Measurements from ENCODE around the gene QPRT. TPM values are rescaled to one million over a fixed set of nuclear protein-coding genes. Genes with fewer than 3 reads are reported as not detected.
"Not testable (repeated sequence)": the region's sequence is repeated elsewhere in the genome, so short reads cannot be mapped to it uniquely, and the experiment has no call there.

QPRT gene
- total RNA-seq, 4 donors from 2014 or later, result 14.3 to 65.8 (median 26.3) TPM

- H3K27ac ChIP-seq, result peak overlapping the region; percentile 66 to 81 (median 74)
- intact Hi-C loops (cut with DNase I; ENCODE audit: low total_unique reads), result no loop called here
These were observed 66.3 kb downstream of the QPRT start for GRCh38 chr16:29745121-29745852.

GRCh38 chr16:29745853-29746345 lies 66.9 kb downstream of the QPRT start, which contains the start of gene C16orf54:
TSS of gene C16orf54 (minus strand) at chr16:29745990. CDS start at chr16:29744951, 1,039 bp downstream.
- in situ Hi-C loops (cut with MboI; ENCODE audit: low pct_ligation_motif_present in 1 of 4, low pct_unique_long_range_greater_than_20kb in 1 of 4, low sequenced_read_pairs in 3 of 4) (no loop called here), intact Hi-C loops (cut with DNase I; ENCODE audit: low total_unique reads) (no loop called here)
- WGBS, 2 donors (ENCODE audit: low coverage in 1 of 2), result 70% methylated on average over 12 of the region's 12 CpGs; no CpG with 5 or more reads in 1 of the 2 donors
- Histone ChIP-seq H3K27me3 (no peaks in the 10 kb centered on the region), H3K36me3 (no peaks in the 10 kb centered on the region), H3K4me1 (peaks cover 6 to 66% (median 42%) of the 10 kb centered on the region in 4 donors), H3K27ac (peak within 1 kb of the TSS; percentile 66 to 81 (median 74)), H3K9me3 (no peaks in the 10 kb centered on the region), H3K4me3 (peak within 1 kb of the TSS in 3 of 4 donors; percentile 19 to 52 (median 26))
- TF ChIP-seq POLR2A (IDR thresholded peaks at IDR 0.05) (no peak), POLR2AphosphoS5 (IDR thresholded peaks at IDR 0.05) (peak in 2 of 3 donors; percentile 18 to 39), CTCF (IDR thresholded peaks at IDR 0.05) (no peak)
- DNase-seq, result peak; percentile 87

More at GRCh38 chr16:29745121-29745852, 66.3 kb downstream of the QPRT start:
- peak; percentile 31 for DNase-seq
- peak overlapping the region in 3 of 4 donors; percentile 19 to 52 (median 26) for H3K4me3 ChIP-seq
- WGBS, 2 donors (ENCODE audit: low coverage in 1 of 2), result 73% methylated on average over 16 of the region's 16 CpGs; no CpG with 5 or more reads in 1 of the 2 donors
- in situ Hi-C loops (cut with MboI; ENCODE audit: low pct_ligation_motif_present in 1 of 4, low pct_unique_long_range_greater_than_20kb in 1 of 4, low sequenced_read_pairs in 3 of 4), result no loop called here
- TF ChIP-seq POLR2AphosphoS5 (IDR thresholded peaks at IDR 0.05) (no peak), EP300 (IDR thresholded peaks at IDR 0.05; ENCODE audit: low read depth) (no peak), CTCF (IDR thresholded peaks at IDR 0.05) (no peak), POLR2A (IDR thresholded peaks at IDR 0.05) (no peak)
- no peaks in the 10 kb centered on the region for H3K36me3 ChIP-seq
- peaks cover 6 to 73% (median 43%) of the 10 kb centered on the region in 4 donors for H3K4me1 ChIP-seq
- no peaks in the 10 kb centered on the region for H3K9me3 ChIP-seq
- no peaks in the 10 kb centered on the region for H3K27me3 ChIP-seq

GRCh38 chr16:29746518-29746917 lies 67.5 kb downstream of the QPRT start:
- in situ Hi-C loops (cut with MboI; ENCODE audit: low pct_ligation_motif_present in 1 of 4, low pct_unique_long_range_greater_than_20kb in 1 of 4, low sequenced_read_pairs in 3 of 4); H3K36me3 ChIP-seq; H3K9me3 ChIP-seq; DNase-seq; intact Hi-C loops (cut with DNase I; ENCODE audit: low total_unique reads); H3K27me3 ChIP-seq: not testable (repeated sequence)
- H3K4me3 ChIP-seq, result peak overlapping the region in 1 of 4 donors; percentile 52
- peak overlapping the region; percentile 66 to 81 (median 74) for H3K27ac ChIP-seq
- WGBS, 2 donors (ENCODE audit: low coverage in 1 of 2), result 60 to 80% methylated on average over 3 to 4 of the region's 4 CpGs
- H3K4me1 ChIP-seq, result peaks cover 6 to 60% (median 36%) of the 10 kb centered on the region in 4 donors

Other genes starting within 250 kb of the QPRT start
- gene BOLA2, start 224.8 kb upstream of the QPRT start, total RNA-seq, result 10 to 100 TPM in 3 of 4 donors, 1 to 10 TPM in 1; 7.4 to 28.9 (median 21.9) TPM
- gene SLX1B, start 224.6 kb upstream of the QPRT start, total RNA-seq, result 10 to 100 TPM in 2 of 4 donors, 1 to 10 TPM in 1, not detected in 1; 3.4 to 34.0 (median 15.1) TPM
- 10 to 100 TPM in 2 of 4 donors, not detected in 2; 40.2 to 74.5 TPM for gene SULT1A4, start 219.3 kb upstream of the QPRT start, total RNA-seq
- gene NPIPB12, start 172.8 kb upstream of the QPRT start, total RNA-seq, result 100 to 1,000 TPM in 3 of 4 donors, 10 to 100 TPM in 1; 85.2 to 411 (median 186) TPM
- 1 to 10 TPM in 2 of 4 donors, under 1 TPM in 2; 0.20 to 3.7 (median 1.1) TPM for gene SPN, start 15.9 kb upstream of the QPRT start, total RNA-seq
- 1 to 10 TPM in 3 of 4 donors, not detected in 1; 3.0 to 8.2 (median 3.8) TPM for gene C16orf54, start 66.8 kb downstream of the QPRT start, total RNA-seq
- 1,000 to 10,000 TPM in 1 of 4 donors, 100 to 1,000 TPM in 1, 10 to 100 TPM in 2; 73.4 to 1,268 (median 104) TPM for gene ZG16, start 99.1 kb downstream of the QPRT start, total RNA-seq
- gene KIF22, start 111.6 kb downstream of the QPRT start, total RNA-seq, result 100 to 1,000 TPM in 1 of 4 donors, 10 to 100 TPM in 3; 37.6 to 159 (median 59.5) TPM
- 100 to 1,000 TPM; 170 to 292 (median 233) TPM for gene MAZ, start 127.3 kb downstream of the QPRT start, total RNA-seq
- gene PRRT2, start 133.0 kb downstream of the QPRT start, total RNA-seq, result 1 to 10 TPM in 3 of 4 donors, not detected in 1; 1.4 to 6.0 (median 1.9) TPM
- 10 to 100 TPM; 28.8 to 47.5 (median 32.3) TPM for gene PAGR1, start 137.0 kb downstream of the QPRT start, total RNA-seq
- 100 to 1,000 TPM; 483 to 654 (median 553) TPM for gene MVP, start 141.3 kb downstream of the QPRT start, total RNA-seq
- gene CDIPT, start 184.0 kb downstream of the QPRT start, total RNA-seq, result 100 to 1,000 TPM in 1 of 4 donors, 10 to 100 TPM in 3; 58.5 to 139 (median 94.5) TPM
- gene SEZ6L2, start 220.4 kb downstream of the QPRT start, total RNA-seq, result 1 to 10 TPM; 2.0 to 9.7 (median 6.3) TPM
- gene ASPHD1, start 221.3 kb downstream of the QPRT start, total RNA-seq, result 1 to 10 TPM in 2 of 4 donors, under 1 TPM in 1, not detected in 1; 0.40 to 1.2 (median 1.1) TPM
- 100 to 1,000 TPM in 1 of 4 donors, 10 to 100 TPM in 3; 40.3 to 110 (median 57.4) TPM for gene KCTD13, start 247.0 kb downstream of the QPRT start, total RNA-seq

All from transverse colon (tissue), 4 donors.